NOMO-1 treated with DMSO at 0.1 percent for 48 hours (cell line): ENCODE results near the gene TOB1.
"Not testable (repeated sequence)": the region's sequence is repeated elsewhere in the genome, so short reads cannot be mapped to it uniquely, and the experiment has no call there.

Source experiments
- DNase-seq: peaks from one replicate; lab custom pipeline; 2025; ENCODE audit not compliant: unreplicated experiment; lab: John Stamatoyannopoulos, UW

Gene TOB1

GRCh38 chr17:50871898-50872297, 5.7 kb upstream of the TOB1 start:
- DNase-seq, result no peak

- peak; percentile 31 for DNase-seq
These were observed 5.2 kb upstream of the TOB1 start for GRCh38 chr17:50871364-50871763.

DNA sequence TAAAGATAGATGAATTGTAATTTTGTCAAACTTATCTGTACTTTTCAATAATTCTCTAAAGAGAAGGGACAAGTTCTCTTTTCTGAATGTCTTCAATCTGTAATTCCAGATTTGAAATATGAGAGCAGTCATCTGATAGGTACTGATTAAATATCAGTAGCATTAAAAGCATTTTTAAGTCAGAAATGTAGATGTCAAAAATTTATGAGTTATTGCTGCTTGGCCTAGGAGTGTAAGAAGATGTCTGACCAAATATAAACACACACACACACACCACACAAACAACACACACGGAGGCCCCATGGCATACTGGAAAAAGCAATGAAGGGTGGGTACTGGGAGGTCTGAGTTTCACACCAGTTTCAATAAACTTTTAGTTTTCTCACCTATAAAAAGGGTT, 2.4 kb upstream of the TOB1 start:
- DNase-seq, result no peak

- no peak for DNase-seq
These were observed 1.9 kb upstream of the TOB1 start for GRCh38 chr17:50868140-50868438.

DNA sequence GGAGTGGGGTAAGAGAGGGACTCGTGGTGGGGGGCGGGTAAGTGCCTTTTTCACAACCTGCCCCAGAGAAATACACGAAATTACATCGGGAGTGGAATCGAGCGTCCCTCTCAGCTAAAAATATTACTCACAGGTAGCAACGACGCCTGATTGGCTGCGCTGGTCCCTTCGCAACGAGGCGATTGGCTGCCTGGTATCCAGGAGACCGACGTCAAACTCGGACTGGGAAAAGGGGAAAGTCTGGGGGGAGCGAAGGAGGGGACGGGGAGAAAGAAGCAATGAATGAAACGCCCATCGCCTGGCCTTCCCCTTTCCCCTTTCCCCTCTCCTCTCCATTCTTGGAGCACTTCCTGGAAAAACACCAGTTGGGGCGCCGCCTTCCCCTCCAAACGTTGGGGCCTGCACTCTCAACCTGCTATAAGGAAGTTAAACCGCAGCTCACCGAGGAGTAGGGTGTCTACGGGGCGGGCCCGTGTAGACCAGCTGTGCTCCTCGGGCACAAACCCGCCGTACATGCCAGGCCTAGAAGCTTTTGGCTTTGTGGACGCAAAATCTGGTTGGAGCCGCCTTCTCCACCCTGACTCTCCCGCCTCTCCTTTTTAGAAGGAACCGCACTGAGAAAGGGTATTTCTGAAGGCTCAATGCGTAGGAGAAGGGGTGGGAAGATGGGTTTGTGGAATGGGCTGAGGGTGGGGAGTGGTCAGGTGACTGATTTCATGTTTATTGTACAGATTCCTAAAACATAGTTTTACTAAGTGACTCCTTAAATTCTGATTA, 1.4 kb upstream of the TOB1 start:
- DNase-seq, result peak; percentile 97

- peak; percentile 66 for DNase-seq
These were observed 802 bp upstream of the TOB1 start for GRCh38 chr17:50866950-50867362.

DNA sequence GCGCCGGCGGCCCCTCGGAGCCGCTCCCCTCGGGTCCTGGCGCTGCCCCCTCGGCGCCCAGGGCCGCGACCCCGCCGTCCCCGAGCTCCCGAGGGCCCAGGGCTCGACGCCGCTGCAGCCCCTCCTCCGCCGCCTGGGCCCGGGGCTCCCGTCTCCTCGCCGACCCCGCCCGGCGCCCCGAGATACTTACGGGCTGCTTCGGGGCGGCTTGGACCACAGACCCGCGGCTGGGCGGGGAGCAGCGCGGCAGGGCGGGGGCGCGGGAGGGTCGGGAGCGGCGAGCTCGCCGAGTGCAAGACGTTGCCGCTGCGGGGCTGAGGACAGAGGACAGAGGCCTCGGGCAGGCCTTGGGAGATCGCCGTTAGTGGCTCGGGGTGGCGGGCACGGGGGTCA, 290 bp downstream of the TOB1 start:
- no peak for DNase-seq

DNA sequence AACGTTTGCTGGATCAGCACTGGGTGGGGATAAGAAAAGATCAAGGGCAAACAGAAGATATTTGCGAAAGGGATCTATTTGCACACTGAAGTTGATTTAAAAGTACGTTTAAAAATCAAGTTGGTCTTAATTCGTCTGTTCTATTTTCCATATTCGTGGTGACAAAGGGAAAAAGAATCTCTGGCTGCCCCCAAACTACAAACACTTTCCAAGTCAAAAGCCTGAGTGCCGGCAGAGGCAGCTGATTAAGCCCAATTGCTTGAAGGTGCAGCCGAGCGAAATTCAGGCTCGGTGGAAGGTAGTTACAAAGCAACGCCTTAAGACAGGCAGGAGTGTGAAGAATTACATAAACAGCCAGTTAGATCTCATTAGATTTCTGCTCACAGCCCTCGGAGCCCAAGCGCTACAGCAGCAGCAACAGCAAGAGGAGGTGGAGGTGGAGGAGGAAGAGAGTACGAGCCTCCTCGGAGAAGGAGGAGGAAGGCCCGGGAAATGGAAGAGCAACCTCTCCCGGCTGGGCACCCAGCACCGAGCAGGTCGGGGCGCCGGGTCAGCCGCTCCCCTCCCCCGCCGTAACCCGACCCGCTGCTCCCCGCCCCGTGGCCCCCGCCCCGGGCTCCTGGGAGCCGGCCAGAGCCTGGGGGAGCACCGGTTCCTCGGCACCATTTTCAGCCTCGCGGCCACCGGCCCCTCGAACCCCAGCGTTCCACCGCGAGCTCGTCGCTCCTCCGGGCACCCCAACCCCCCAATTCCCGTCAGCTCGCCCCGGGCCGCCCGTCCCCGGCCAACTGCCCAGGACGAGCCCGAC, 890 bp downstream of the TOB1 start:
- DNase-seq, result peak; percentile 39

- no peak for DNase-seq
These were observed 1.5 kb downstream of the TOB1 start for GRCh38 chr17:50864747-50865059.

- no peak for DNase-seq
These were observed 2.2 kb downstream of the TOB1 start for GRCh38 chr17:50863931-50864330.

- peak; percentile 33 for DNase-seq
These were observed 2.8 kb downstream of the TOB1 start for GRCh38 chr17:50863221-50863843.

GRCh38 chr17:50861822-50862528, 4.2 kb downstream of the TOB1 start:
- no peak for DNase-seq

DNA sequence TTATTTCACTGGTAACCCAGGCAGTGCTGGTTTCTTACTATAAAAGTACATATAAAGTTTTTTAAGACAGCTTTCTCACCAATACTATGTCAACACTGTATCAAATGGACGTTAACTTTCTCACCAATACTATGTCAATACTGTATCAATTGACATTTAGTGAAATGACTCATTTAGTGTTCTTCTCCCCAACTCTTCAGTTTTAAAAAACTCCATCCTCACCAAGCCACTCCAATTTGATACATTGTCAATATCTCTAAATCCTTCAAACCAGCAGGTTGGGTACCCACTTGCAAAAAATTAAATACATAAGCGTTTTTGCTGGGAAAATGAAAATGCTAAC, 4.8 kb downstream of the TOB1 start:
- no peak for DNase-seq

- DNase-seq, result not testable (repeated sequence)
These were observed 6.4 kb downstream of the TOB1 start for GRCh38 chr17:50859727-50860126.

DNA sequence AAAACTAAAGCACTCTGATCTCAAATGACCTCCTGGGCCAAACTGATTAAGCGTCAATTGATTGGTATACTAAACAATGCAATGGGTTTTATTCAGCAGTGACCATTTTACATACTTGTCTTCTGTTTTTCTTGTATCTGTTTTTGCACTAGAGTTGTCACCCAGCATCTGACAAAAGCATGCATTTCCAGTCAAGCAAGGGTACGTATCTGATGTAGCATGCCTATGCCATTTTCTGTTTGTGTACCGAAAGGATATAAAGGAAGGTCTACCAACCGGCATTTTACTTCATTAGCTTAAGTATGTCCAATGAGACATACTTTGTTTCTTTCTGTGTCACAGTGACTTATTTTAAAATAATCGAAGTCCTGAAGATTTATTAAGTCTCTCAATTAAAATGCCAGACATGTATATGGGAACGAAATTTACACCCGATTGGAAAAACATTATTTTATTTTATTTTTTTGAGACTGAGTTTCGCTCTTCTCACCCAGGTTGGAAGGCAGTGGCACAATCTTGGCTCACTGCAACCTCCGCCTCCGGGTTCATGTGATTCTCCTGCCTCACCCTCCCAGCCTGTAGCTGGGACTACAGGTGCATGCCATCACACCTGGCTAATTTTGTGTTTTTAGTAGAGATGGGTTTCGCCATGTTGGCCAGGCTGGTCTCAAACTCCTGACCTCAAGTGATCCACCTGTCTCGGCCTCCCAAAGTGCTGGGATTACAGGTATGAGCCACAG, 7.5 kb downstream of the TOB1 start:
- DNase-seq, result no peak

DNA sequence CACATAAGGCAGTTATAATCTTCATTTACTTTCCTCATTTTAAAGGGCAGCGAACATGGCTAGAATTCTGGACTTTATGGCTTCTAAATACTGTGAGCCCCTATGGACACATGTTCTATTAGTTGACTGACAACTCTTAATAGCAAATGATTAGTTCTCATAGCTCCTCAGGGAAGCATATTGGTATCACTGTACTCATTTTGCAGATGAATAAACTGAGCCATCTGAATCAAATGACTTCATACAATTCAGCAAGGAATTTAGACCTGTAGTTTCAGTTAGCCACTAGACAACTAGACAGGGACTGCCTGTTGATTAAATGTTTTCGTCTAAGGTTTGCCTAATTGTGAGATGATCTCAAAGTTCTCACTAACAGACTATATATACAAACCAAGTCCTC, 9.7 kb downstream of the TOB1 start:
- DNase-seq, result no peak

GRCh38 chr17:50855708-50856330, 10.3 kb downstream of the TOB1 start:
- DNase-seq, result no peak

DNA sequence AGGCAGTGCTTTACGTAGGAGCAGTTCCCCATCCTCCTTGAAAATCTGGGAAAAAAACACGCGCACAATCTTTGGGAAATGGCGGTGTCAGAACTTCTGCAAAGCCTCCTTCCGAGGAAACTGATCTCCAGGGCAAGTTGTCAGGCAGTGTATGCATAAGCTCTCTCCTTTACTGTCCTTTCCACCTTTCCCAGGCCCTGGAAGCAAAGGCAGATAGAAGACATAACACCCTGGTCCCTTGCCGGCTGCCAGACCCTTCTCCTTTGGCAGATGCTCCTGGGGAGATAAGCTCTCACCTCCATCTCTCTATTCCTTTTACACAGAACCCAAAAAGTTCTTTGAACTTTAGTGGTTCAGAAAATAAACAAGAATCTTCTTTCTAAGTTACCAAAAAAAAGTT, 12.4 kb downstream of the TOB1 start:
- DNase-seq, result no peak

DNA sequence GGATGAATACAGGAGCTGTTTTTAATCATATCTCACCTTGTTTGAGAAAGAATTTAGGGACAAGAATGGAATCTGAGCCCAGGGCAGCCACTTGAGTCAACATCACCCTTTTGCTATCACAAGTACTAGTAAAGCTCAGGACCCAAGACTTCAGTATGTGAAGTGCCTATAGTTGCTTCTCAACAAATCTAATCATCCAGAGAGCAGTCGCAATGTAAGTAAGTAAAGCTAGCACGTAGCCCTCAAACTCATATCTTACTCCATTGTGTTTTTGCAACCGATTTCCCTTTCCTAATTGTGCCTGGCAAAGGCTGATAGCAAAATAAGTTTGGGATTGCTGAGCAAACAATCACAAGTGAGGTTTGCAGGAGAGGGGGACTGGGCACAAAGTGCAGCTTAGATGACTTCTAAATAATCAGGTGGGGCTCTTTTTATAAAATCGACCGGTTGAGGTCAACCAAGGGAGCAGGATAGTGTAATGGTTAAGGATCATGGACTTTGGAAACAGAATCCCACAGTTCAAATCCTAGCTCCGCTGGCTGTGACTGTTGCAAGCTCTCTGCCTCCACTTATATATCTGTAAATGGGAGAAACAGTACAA, 13.0 kb downstream of the TOB1 start:
- DNase-seq, result no peak

DNA sequence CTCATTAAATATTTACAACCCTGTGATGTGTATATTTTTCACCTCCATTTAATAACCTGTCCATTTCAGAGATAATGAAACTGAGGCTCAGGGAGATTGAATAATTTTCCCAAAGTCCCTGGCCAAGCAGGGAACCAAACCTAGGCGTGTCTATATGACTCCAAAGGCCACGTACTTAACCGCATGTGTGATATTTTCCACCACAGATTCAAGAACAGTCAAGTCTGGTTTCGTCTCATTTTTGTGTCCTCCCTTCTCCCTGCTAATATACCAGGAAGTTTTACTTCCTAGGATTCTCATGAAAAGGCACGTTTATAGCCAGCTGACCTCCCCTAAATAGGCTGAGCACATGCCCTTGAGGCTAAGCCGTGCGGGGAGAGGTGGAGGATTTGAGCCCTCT, 15.5 kb downstream of the TOB1 start:
- no peak for DNase-seq
